ENCODE results near the gene HLA-DOA. TPM values are rescaled to one million over a fixed set of nuclear protein-coding genes. Genes with fewer than 3 reads are reported as not detected.

The HLA-DOA gene
- total RNA-seq, 1 donor from 2014 or later = 0.69 TPM

- Mint-ChIP-seq H3K27ac (ENCODE audit: unreplicated experiment) (peak overlapping the region; percentile 95), H3K4me1 (ENCODE audit: low read depth, unreplicated experiment) (peaks cover 15% of the 10 kb centered on the region), H3K4me3 (ENCODE audit: unreplicated experiment) (peak overlapping the region; percentile 97), H3K9me3 (ENCODE audit: unreplicated experiment) (peaks cover 25% of the 10 kb centered on the region), H3K27me3 (ENCODE audit: unreplicated experiment) (peaks cover 26% of the 10 kb centered on the region), H3K36me3 (ENCODE audit: unreplicated experiment) (no peaks in the 10 kb centered on the region)
- DNase-seq = no peak
- TF ChIP-seq CTCF (IDR thresholded peaks at IDR 0.05; ENCODE audit: partially characterized antibody, unreplicated experiment) = no peak
Observed at GRCh38 chr6:32967151-32968091, 42.0 kb downstream of the HLA-DOA start.

- TF ChIP-seq CTCF (IDR thresholded peaks at IDR 0.05; ENCODE audit: partially characterized antibody, unreplicated experiment) = no peak
- Mint-ChIP-seq H3K27me3 (ENCODE audit: unreplicated experiment) (peaks cover 15% of the 10 kb centered on the region), H3K27ac (ENCODE audit: unreplicated experiment) (no peak overlapping the region), H3K4me3 (ENCODE audit: unreplicated experiment) (no peak overlapping the region), H3K4me1 (ENCODE audit: low read depth, unreplicated experiment) (peaks cover 15% of the 10 kb centered on the region), H3K36me3 (ENCODE audit: unreplicated experiment) (no peaks in the 10 kb centered on the region), H3K9me3 (ENCODE audit: unreplicated experiment) (peaks cover 8% of the 10 kb centered on the region)
- DNase-seq = no peak
Observed at GRCh38 chr6:32964776-32965175, 44.6 kb downstream of the HLA-DOA start.

- H3K27ac Mint-ChIP-seq (ENCODE audit: unreplicated experiment) = no peak overlapping the region
- H3K36me3 Mint-ChIP-seq (ENCODE audit: unreplicated experiment) = no peaks in the 10 kb centered on the region
Observed at GRCh38 chr6:32963866-32964265, 45.5 kb downstream of the HLA-DOA start.

GRCh38 chr6:32962213-32962826, 47.1 kb downstream of the HLA-DOA start:
- H3K27me3 Mint-ChIP-seq (ENCODE audit: unreplicated experiment) = peaks cover 7% of the 10 kb centered on the region
- peaks cover 11% of the 10 kb centered on the region for H3K4me1 Mint-ChIP-seq (ENCODE audit: low read depth, unreplicated experiment)
- TF ChIP-seq CTCF (IDR thresholded peaks at IDR 0.05; ENCODE audit: partially characterized antibody, unreplicated experiment) = no peak
- no peaks in the 10 kb centered on the region for H3K9me3 Mint-ChIP-seq (ENCODE audit: unreplicated experiment)
- H3K4me3 Mint-ChIP-seq (ENCODE audit: unreplicated experiment) = no peak overlapping the region
- no peak for DNase-seq
- no peaks in the 10 kb centered on the region for H3K36me3 Mint-ChIP-seq (ENCODE audit: unreplicated experiment)
- no peak overlapping the region for H3K27ac Mint-ChIP-seq (ENCODE audit: unreplicated experiment)

More at GRCh38 chr6:32963866-32964265, 45.5 kb downstream of the HLA-DOA start:
- no peak overlapping the region for H3K4me3 Mint-ChIP-seq (ENCODE audit: unreplicated experiment)
- H3K4me1 Mint-ChIP-seq (ENCODE audit: low read depth, unreplicated experiment) = peaks cover 15% of the 10 kb centered on the region
- TF ChIP-seq CTCF (IDR thresholded peaks at IDR 0.05; ENCODE audit: partially characterized antibody, unreplicated experiment) = no peak
- H3K27me3 Mint-ChIP-seq (ENCODE audit: unreplicated experiment) = peaks cover 12% of the 10 kb centered on the region
- no peak for DNase-seq
- peaks cover 5% of the 10 kb centered on the region for H3K9me3 Mint-ChIP-seq (ENCODE audit: unreplicated experiment)

GRCh38 chr6:32960563-32960962, 48.8 kb downstream of the HLA-DOA start:
- Mint-ChIP-seq H3K27ac (ENCODE audit: unreplicated experiment) (no peak overlapping the region), H3K4me3 (ENCODE audit: unreplicated experiment) (peak overlapping the region; percentile 10), H3K9me3 (ENCODE audit: unreplicated experiment) (peaks cover 2% of the 10 kb centered on the region), H3K27me3 (ENCODE audit: unreplicated experiment) (peaks cover 3% of the 10 kb centered on the region), H3K36me3 (ENCODE audit: unreplicated experiment) (no peaks in the 10 kb centered on the region), H3K4me1 (ENCODE audit: low read depth, unreplicated experiment) (no peaks in the 10 kb centered on the region)
- no peak for TF ChIP-seq CTCF (IDR thresholded peaks at IDR 0.05; ENCODE audit: partially characterized antibody, unreplicated experiment)
- DNase-seq = no peak
